Calu3 (cell line): ENCODE results near the gene ABCA13. TPM values are rescaled to one million over a fixed set of nuclear protein-coding genes. Genes with fewer than 3 reads are reported as not detected.

ENCODE experiments used
- BruUV-seq: library from RNA; stranded (reverse); fragments of 400-500 nt; replicated peaks from 2 replicates; lab custom pipeline; 2021; lab: Mats Ljungman, UMichigan
- CTCF ChIA-PET: fragments of 300-600 bp; sonication (Branson Sonifier 250); formaldehyde crosslinking; loops from one replicate; lab custom pipeline; 2022; ENCODE audit warnings: antibody characterized with exemption; lab: Charles Lee
- DNase-seq: peaks from one replicate; pipeline ENCODE4 v3.0.0; 2022
- H3K27ac Mint-ChIP-seq: one replicate; pipeline ENCODE4 v1.8.0; 2022; ENCODE audit warnings: mixed read lengths; ENCODE audit not compliant: unreplicated experiment
- H3K27me3 Mint-ChIP-seq: one replicate; pipeline ENCODE4 v1.8.0; 2022; ENCODE audit warnings: mixed read lengths; ENCODE audit not compliant: unreplicated experiment
- H3K36me3 Mint-ChIP-seq: one replicate; pipeline ENCODE4 v1.8.0; 2022; ENCODE audit warnings: mild to moderate bottlenecking, moderate library complexity, mixed read lengths; ENCODE audit not compliant: insufficient read depth, unreplicated experiment
- H3K4me1 Mint-ChIP-seq: one replicate; pipeline ENCODE4 v1.8.0; 2022; ENCODE audit warnings: mild to moderate bottlenecking, low read depth, mixed read lengths; ENCODE audit not compliant: unreplicated experiment
- H3K4me3 Mint-ChIP-seq: one replicate; pipeline ENCODE4 v1.8.0; 2022; ENCODE audit warnings: mild to moderate bottlenecking, low read depth, moderate library complexity, mixed read lengths; ENCODE audit not compliant: unreplicated experiment
- H3K9me3 Mint-ChIP-seq: one replicate; pipeline ENCODE4 v1.8.0; 2022; ENCODE audit warnings: low read depth, mixed read lengths; ENCODE audit not compliant: unreplicated experiment
- CTCF ChIP-seq: fragments of 200-600 bp; IDR thresholded peaks from one replicate; pipeline ENCODE4 v1.8.0; 2022; ENCODE audit warnings: antibody characterized with exemption; ENCODE audit not compliant: unreplicated experiment
- intact Hi-C: fragments of 100-400 bp; cut with micrococcal nuclease; formaldehyde crosslinking; loops from one replicate; pipeline ENCODE4 v1.10.0; 2022; ENCODE audit not compliant: unreplicated experiment
- total RNA-seq: library from RNA; stranded (reverse); gene quantifications from 2 replicates; pipeline ENCODE4 v1.2.3, GENCODE V29; 2022

The ABCA13 gene
- total RNA-seq, 1 experiment from 2014 or later, result 12.1 TPM

- intact Hi-C loops, result no loop called here
- Mint-ChIP-seq H3K27ac (no peak overlapping the region), H3K27me3 (no peaks in the 10 kb centered on the region), H3K9me3 (no peaks in the 10 kb centered on the region), H3K4me1 (peaks cover 9% of the 10 kb centered on the region), H3K4me3 (no peak overlapping the region), H3K36me3 (no peaks in the 10 kb centered on the region)
- CTCF ChIA-PET, result interaction anchor here (1.1 kb wide), 1 partner anchor 1491 kb away, joined by 3 read pairs; no protein-coding TSS in a partner anchor
- TF ChIP-seq CTCF, result no peak
- BruUV-seq, result no TSS peak
- no peak for DNase-seq
Observed at GRCh38 chr7:48300301-48300700, 129.0 kb downstream of the ABCA13 start.

DNA sequence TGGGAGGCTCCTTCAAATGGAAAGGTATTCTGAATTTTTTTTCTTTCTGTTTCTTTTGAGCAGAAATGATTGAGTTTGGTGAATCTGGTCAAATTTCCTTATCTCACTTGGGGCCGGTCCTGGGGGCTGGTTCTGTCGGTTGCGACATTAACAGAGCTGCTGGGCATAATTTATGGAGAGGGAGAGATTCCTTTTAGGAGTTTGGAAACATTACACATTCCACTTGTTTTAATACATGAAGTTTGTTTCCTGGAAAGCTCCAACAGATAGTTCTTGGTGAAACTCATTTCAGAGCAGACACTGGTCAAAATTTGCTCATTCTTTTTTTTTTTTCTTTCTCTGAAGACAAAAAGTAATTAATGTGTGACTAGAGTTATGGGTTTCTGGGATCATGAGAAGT is 129.9 kb downstream of the ABCA13 start:
- CTCF ChIA-PET, result interaction anchor here (1.1 kb wide), 1 partner anchor 1490 kb away, joined by 3 read pairs; no protein-coding TSS in a partner anchor
- no peaks in the 10 kb centered on the region for H3K36me3 Mint-ChIP-seq
- no TSS peak for BruUV-seq
- H3K27me3 Mint-ChIP-seq, result no peaks in the 10 kb centered on the region
- no peak overlapping the region for H3K4me3 Mint-ChIP-seq
- no peak for TF ChIP-seq CTCF
- no peaks in the 10 kb centered on the region for H3K9me3 Mint-ChIP-seq
- intact Hi-C loops, result no loop called here
- H3K27ac Mint-ChIP-seq, result no peak overlapping the region
- H3K4me1 Mint-ChIP-seq, result peaks cover 9% of the 10 kb centered on the region
- no peak for DNase-seq

DNA sequence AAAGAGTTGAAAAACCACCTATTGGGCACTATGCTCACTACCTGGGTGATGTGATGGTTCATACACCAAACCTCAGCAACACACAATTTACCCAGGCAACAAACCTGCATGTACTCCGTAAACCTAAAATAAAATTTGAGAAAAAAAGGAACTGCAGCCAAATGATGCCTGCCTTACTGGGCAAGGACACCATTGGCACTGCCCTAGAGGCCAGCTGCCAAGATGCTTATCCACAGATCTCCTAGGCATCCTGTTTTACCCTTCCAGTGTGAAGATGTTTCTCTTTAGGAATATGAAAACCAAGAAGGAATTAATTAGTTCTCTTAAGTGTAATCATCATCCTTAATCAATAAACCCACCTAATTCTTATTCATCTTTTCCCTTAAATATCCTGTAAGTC is 133.4 kb downstream of the ABCA13 start:
- H3K36me3 Mint-ChIP-seq, result no peaks in the 10 kb centered on the region
- no peaks in the 10 kb centered on the region for H3K27me3 Mint-ChIP-seq
- no peak overlapping the region for H3K27ac Mint-ChIP-seq
- H3K4me3 Mint-ChIP-seq, result no peak overlapping the region
- no peaks in the 10 kb centered on the region for H3K4me1 Mint-ChIP-seq
- BruUV-seq, result no TSS peak
- intact Hi-C loops, result no loop called here
- no peaks in the 10 kb centered on the region for H3K9me3 Mint-ChIP-seq
- TF ChIP-seq CTCF, result no peak
- CTCF ChIA-PET, result no interaction called here
- DNase-seq, result no peak

GRCh38 chr7:48305661-48306060 is 134.4 kb downstream of the ABCA13 start:
- no peaks in the 10 kb centered on the region for H3K36me3 Mint-ChIP-seq
- TF ChIP-seq CTCF, result no peak
- intact Hi-C loops, result no loop called here
- H3K4me1 Mint-ChIP-seq, result no peaks in the 10 kb centered on the region
- H3K27me3 Mint-ChIP-seq, result no peaks in the 10 kb centered on the region
- no peak overlapping the region for H3K27ac Mint-ChIP-seq
- CTCF ChIA-PET, result interaction anchor here (0.6 kb wide), 1 partner anchor 15 kb away, joined by 6 read pairs; no protein-coding TSS in a partner anchor
- BruUV-seq, result no TSS peak
- no peak for DNase-seq
- no peaks in the 10 kb centered on the region for H3K9me3 Mint-ChIP-seq
- H3K4me3 Mint-ChIP-seq, result no peak overlapping the region
